ENCODE results near the gene CCT6A. TPM values are rescaled to one million over a fixed set of nuclear protein-coding genes. Genes with fewer than 3 reads are reported as not detected.
"Not testable (repeated sequence)": the region's sequence is repeated elsewhere in the genome, so short reads cannot be mapped to it uniquely, and the experiment has no call there.

The CCT6A gene
- total and polyA plus RNA-seq, 2 donors, result 135 to 198 TPM

DNA sequence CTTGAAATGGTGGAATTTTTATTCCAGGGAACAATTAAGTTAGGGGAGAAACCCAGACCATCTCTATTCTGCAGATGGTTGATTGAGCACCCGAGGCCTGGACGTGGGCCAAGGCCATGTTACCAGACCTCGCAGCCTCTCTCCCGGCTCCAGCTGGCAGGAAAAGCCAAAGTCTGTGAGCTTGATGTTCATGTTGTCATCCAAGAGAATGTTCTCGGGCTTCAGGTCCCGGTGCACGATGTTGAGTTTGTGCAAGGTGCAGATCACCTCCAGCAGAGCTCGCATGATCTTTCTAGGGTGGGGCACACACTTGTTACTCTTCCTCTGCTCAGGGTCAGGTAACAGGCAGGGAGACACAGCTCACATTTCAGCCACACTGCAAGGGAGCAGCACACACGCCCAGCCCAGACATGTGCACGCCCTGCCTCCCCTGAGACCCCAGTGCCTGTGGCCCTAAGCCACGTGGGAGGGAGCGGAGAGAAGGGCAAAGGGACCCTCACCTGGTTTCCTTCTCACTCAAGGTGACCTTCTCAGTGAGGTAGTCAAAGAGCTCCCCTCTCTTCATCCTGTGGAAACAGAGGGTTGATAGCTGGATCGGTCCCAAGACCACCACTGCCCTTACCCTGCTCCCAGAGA is 31.7 kb downstream of the CCT6A start:
- DNase-seq (ENCODE audit: low read depth in 6 of 9, low spot score in 9 of 9), result no peak
- 93% methylated on average over 13 of the region's 13 CpGs for WGBS
- peaks cover 37% of the 10 kb centered on the region in 2 donors for H3K36me3 ChIP-seq (ENCODE audit: control insufficient read depth in 2 of 2, insufficient read depth in 2 of 2, low read length in 1 of 2)

DNA sequence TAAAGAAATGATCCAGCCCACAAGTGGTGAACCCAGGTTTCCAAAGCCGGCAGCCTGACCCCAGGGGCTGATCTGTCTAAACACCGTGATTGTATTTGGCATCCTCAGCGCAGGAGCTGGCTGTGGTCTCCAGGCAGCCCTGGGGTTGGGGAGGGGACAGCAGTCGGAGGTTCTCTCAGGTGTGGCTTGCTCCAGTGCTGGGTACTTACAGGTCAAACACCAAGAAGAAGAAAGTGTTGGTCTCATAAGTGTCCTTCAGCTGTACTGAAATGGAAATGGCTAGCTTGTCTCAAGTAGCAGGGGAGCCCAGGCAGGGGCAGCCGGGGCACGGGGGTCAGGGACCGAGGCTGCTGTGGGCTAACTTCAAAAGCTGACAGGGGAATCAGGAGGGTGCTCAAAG is 35.2 kb downstream of the CCT6A start:
- 97% methylated on average over 7 of the region's 7 CpGs for WGBS
- Histone ChIP-seq H3K36me3 (ENCODE audit: control insufficient read depth in 2 of 2, insufficient read depth in 2 of 2, low read length in 1 of 2) (peaks cover 8 to 12% of the 10 kb centered on the region in 2 donors), H3K4me1 (ENCODE audit: control insufficient read depth in 2 of 2, insufficient read depth in 2 of 2, low read length in 2 of 2) (no peaks in the 10 kb centered on the region), H3K9me3 (ENCODE audit: control insufficient read depth in 2 of 2, insufficient read depth in 1 of 2, low read length in 1 of 2) (no peaks in the 10 kb centered on the region), H3K27me3 (ENCODE audit: control insufficient read depth in 2 of 2, insufficient read depth in 1 of 2, low read length in 1 of 2) (no peaks in the 10 kb centered on the region), H3K4me3 (ENCODE audit: low read length in 2 of 2) (no peak overlapping the region), H3K27ac (ENCODE audit: low read depth in 1 of 2, low read length in 1 of 2) (no peak overlapping the region)
- DNase-seq (ENCODE audit: low read depth in 6 of 9, low spot score in 9 of 9), result no peak

More for the DNA sequence above, 31.7 kb downstream of the CCT6A start:
- no peak overlapping the region for H3K27ac ChIP-seq (ENCODE audit: low read depth in 1 of 2, low read length in 1 of 2)
- no peak overlapping the region for H3K4me3 ChIP-seq (ENCODE audit: low read length in 2 of 2)
- H3K9me3 ChIP-seq (ENCODE audit: control insufficient read depth in 2 of 2, insufficient read depth in 1 of 2, low read length in 1 of 2), result no peaks in the 10 kb centered on the region
- H3K27me3 ChIP-seq (ENCODE audit: control insufficient read depth in 2 of 2, insufficient read depth in 1 of 2, low read length in 1 of 2), result no peaks in the 10 kb centered on the region
- H3K4me1 ChIP-seq (ENCODE audit: control insufficient read depth in 2 of 2, insufficient read depth in 2 of 2, low read length in 2 of 2), result peaks cover 0 to 4% of the 10 kb centered on the region in 2 donors

DNA sequence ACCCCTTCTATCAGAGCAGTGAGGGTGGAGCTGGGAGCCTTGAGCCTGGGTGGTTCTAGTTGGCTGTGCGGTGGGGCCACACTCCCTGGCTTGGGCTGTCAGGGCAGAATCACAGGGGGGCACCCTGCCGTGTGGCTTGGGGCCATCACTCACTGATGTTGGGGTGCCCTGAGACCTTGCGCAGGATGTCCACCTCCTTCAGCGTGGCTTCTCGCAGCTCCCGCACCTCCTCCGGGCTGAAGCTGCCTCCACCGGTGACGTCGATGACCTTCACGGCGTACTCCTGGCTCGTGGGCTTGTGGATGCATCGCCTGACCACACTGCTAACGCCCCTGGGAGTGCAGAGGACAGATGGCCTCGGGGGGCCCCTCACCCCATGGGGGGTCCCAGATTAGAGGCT is 35.9 kb downstream of the CCT6A start:
- no peak for DNase-seq (ENCODE audit: low read depth in 6 of 9, low spot score in 9 of 9)
- 97% methylated on average over 16 of the region's 16 CpGs for WGBS
- Histone ChIP-seq H3K4me3 (ENCODE audit: low read length in 2 of 2) (no peak overlapping the region), H3K36me3 (ENCODE audit: control insufficient read depth in 2 of 2, insufficient read depth in 2 of 2, low read length in 1 of 2) (peaks cover 6 to 8% of the 10 kb centered on the region in 2 donors), H3K27ac (ENCODE audit: low read depth in 1 of 2, low read length in 1 of 2) (no peak overlapping the region), H3K27me3 (ENCODE audit: control insufficient read depth in 2 of 2, insufficient read depth in 1 of 2, low read length in 1 of 2) (no peaks in the 10 kb centered on the region), H3K4me1 (ENCODE audit: control insufficient read depth in 2 of 2, insufficient read depth in 2 of 2, low read length in 2 of 2) (no peaks in the 10 kb centered on the region), H3K9me3 (ENCODE audit: control insufficient read depth in 2 of 2, insufficient read depth in 1 of 2, low read length in 1 of 2) (no peaks in the 10 kb centered on the region)

DNA sequence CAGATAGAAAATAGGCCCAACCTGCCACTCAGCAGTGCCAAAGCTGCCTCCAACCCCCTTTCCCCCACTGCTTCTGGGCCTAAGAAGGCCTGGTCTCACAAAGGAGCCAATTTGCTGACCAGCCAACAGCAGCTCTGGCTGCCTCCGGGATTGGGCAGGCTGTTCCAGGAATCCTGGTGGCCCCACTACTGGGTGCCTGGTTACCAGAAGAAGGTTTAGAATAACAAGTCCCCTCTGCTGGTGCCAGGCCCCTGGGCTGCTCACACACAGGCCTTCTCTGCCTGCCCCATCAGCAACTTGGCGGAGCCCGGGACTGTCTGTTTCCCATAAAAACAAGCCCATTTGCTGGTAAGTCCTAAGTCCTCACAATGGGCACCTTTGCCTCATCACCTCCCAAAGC is 40.0 kb downstream of the CCT6A start:
- peaks cover 2 to 6% of the 10 kb centered on the region in 2 donors for H3K36me3 ChIP-seq (ENCODE audit: control insufficient read depth in 2 of 2, insufficient read depth in 2 of 2, low read length in 1 of 2)
- H3K9me3 ChIP-seq (ENCODE audit: control insufficient read depth in 2 of 2, insufficient read depth in 1 of 2, low read length in 1 of 2), result no peaks in the 10 kb centered on the region
- WGBS, result 98% methylated on average over 3 of the region's 3 CpGs
- DNase-seq (ENCODE audit: low read depth in 6 of 9, low spot score in 9 of 9), result no peak
- H3K27ac ChIP-seq (ENCODE audit: low read depth in 1 of 2, low read length in 1 of 2), result no peak overlapping the region
- H3K4me3 ChIP-seq (ENCODE audit: low read length in 2 of 2), result no peak overlapping the region
- H3K4me1 ChIP-seq (ENCODE audit: control insufficient read depth in 2 of 2, insufficient read depth in 2 of 2, low read length in 2 of 2), result no peaks in the 10 kb centered on the region
- H3K27me3 ChIP-seq (ENCODE audit: control insufficient read depth in 2 of 2, insufficient read depth in 1 of 2, low read length in 1 of 2), result no peaks in the 10 kb centered on the region

DNA sequence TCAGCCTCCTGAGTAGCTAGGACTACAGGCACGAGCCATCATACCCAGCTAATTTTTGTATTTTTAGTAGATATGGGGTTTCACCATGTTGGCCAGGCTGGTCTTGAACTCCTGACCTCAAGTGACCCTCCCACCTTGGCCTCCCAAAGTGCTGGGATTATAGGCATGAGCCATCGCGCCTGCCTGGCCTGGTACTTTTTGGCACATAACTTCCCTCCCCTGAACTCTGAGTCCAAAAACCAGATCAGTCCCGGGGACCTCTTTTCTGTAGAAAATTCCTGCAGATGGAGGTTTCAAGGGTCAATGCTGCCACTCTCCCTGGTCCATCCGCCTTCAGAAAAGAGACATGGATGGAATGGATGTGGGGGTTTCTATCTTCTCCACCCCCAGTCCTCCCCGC is 40.8 kb downstream of the CCT6A start:
- H3K36me3 ChIP-seq (ENCODE audit: control insufficient read depth in 2 of 2, insufficient read depth in 2 of 2, low read length in 1 of 2); H3K27ac ChIP-seq (ENCODE audit: low read depth in 1 of 2, low read length in 1 of 2); H3K4me3 ChIP-seq (ENCODE audit: low read length in 2 of 2); DNase-seq (ENCODE audit: low read depth in 6 of 9, low spot score in 9 of 9); H3K27me3 ChIP-seq (ENCODE audit: control insufficient read depth in 2 of 2, insufficient read depth in 1 of 2, low read length in 1 of 2); H3K9me3 ChIP-seq (ENCODE audit: control insufficient read depth in 2 of 2, insufficient read depth in 1 of 2, low read length in 1 of 2); H3K4me1 ChIP-seq (ENCODE audit: control insufficient read depth in 2 of 2, insufficient read depth in 2 of 2, low read length in 2 of 2): not testable (repeated sequence)
- WGBS, result 95% methylated on average over 6 of the region's 6 CpGs

DNA sequence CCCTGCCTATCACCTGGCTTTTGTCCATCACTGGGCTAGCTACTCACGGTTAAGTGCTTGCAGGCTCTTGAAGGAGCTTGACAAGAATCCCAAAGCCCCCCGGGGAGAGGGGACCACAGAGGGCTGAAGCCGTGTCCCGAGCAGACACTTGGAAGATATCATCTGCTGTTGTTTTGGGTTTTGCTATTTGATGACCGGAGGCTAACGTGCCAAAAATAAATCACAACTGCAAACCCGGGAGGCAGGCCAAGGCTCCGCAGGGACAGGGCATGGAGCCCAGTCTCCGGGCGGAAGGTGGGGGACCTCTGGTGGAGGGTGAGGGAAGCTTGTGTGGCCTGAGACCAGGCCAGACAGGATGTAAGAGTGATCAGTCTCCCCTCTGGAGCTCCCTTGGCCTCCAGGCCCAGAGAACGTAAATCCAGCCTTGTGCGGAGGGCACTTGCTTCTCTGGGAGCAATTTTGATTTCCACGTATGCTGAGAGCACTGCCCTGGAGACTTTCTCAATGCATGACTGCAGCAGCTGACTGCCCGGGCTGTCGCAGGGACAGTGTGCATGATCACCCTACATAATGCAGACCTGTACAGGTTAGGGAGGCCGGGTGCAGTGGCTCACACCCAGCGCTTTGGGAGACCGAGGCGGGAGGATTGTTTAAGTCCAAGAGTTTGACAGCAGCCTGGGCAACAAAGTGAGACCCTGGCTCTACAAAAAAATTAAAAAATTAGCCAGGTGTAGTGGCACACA is 41.4 kb downstream of the CCT6A start, which contains the start of gene PHKG1:
Gene PHKG1, minus strand, starts transcription at position 164 of the 743 bp plus-strand sequence. CDS start 4,011 bp downstream, outside the sequence.
- H3K27me3 ChIP-seq (ENCODE audit: control insufficient read depth in 2 of 2, insufficient read depth in 1 of 2, low read length in 1 of 2), result no peaks in the 10 kb centered on the region
- H3K4me3 ChIP-seq (ENCODE audit: low read length in 2 of 2), result no peak within 1 kb of the TSS
- no peaks in the 10 kb centered on the region for H3K9me3 ChIP-seq (ENCODE audit: control insufficient read depth in 2 of 2, insufficient read depth in 1 of 2, low read length in 1 of 2)
- 88% methylated on average over 19 of the region's 19 CpGs for WGBS
- peaks cover 0 to 3% of the 10 kb centered on the region in 2 donors for H3K36me3 ChIP-seq (ENCODE audit: control insufficient read depth in 2 of 2, insufficient read depth in 2 of 2, low read length in 1 of 2)
- no peaks in the 10 kb centered on the region for H3K4me1 ChIP-seq (ENCODE audit: control insufficient read depth in 2 of 2, insufficient read depth in 2 of 2, low read length in 2 of 2)
- DNase-seq (ENCODE audit: low read depth in 6 of 9, low spot score in 9 of 9), result no peak
- no peak within 1 kb of the TSS for H3K27ac ChIP-seq (ENCODE audit: low read depth in 1 of 2, low read length in 1 of 2)

DNA sequence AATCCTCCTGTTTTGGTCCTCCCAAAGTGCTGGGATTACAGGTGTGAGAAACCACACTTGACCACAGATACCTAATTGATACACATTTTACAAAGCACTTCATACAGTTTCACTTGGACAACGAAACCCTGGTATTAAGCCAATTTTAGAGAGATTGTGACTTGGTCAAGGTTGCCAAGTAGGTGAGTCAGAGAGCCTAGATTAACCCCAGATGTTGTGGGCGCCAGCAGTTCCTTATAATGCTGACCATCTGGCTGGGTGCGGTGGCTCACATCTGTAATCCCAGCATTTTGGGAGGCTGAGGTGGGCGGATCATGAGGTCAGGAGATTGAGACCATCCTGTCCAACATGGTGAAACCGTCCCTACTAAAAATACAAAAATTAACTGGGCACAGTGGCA is 46.1 kb downstream of the CCT6A start:
- Histone ChIP-seq H3K9me3 (ENCODE audit: control insufficient read depth in 2 of 2, insufficient read depth in 1 of 2, low read length in 1 of 2) (no peaks in the 10 kb centered on the region), H3K27ac (ENCODE audit: low read depth in 1 of 2, low read length in 1 of 2) (no peak overlapping the region), H3K27me3 (ENCODE audit: control insufficient read depth in 2 of 2, insufficient read depth in 1 of 2, low read length in 1 of 2) (no peaks in the 10 kb centered on the region), H3K4me3 (ENCODE audit: low read length in 2 of 2) (no peak overlapping the region), H3K36me3 (ENCODE audit: control insufficient read depth in 2 of 2, insufficient read depth in 2 of 2, low read length in 1 of 2) (peaks cover 19 to 31% of the 10 kb centered on the region in 2 donors), H3K4me1 (ENCODE audit: control insufficient read depth in 2 of 2, insufficient read depth in 2 of 2, low read length in 2 of 2) (no peaks in the 10 kb centered on the region)
- DNase-seq (ENCODE audit: low read depth in 6 of 9, low spot score in 9 of 9), result no peak
- WGBS, result 97% methylated on average over 5 of the region's 5 CpGs

DNA sequence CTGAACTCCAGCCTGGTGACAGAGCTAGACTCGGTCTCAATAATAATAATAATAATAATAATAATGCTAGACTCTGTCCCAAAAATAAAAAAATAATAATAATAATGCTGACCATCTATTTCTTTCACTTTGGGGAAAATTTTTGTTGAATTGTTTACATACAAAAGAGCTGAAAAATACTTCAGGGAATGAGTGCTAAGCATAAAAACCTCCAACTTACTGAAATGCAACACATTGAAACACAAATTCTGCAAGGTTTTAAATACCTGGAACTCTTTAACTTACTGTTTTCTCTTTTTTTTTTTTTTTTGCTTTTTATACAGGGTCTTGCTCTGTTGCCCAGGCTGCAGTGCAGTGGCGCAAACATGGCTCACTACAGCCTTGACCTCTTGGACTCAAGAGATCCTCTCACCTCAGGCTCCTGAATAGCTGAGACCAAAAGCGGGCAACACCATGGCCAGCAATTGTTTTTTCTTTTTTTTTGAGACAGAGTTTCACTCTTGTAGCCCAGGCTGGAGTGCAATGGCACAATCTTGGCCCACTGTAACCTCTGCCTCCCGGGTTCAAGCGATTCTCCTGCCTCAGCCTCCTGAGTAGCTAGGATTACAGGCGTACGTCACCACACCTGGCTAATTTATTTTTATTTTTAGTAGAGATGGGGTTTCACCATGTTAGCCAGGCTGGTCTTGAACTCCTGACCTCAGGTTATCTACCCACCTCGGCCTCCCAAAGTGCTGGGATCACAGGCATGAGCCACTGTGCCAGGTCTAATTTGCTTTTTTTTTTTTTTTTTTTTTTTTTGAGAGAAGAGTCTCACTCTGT is 46.8 kb downstream of the CCT6A start:
- H3K4me1 ChIP-seq (ENCODE audit: control insufficient read depth in 2 of 2, insufficient read depth in 2 of 2, low read length in 2 of 2); DNase-seq (ENCODE audit: low read depth in 6 of 9, low spot score in 9 of 9); H3K27me3 ChIP-seq (ENCODE audit: control insufficient read depth in 2 of 2, insufficient read depth in 1 of 2, low read length in 1 of 2); H3K9me3 ChIP-seq (ENCODE audit: control insufficient read depth in 2 of 2, insufficient read depth in 1 of 2, low read length in 1 of 2); H3K4me3 ChIP-seq (ENCODE audit: low read length in 2 of 2); H3K27ac ChIP-seq (ENCODE audit: low read depth in 1 of 2, low read length in 1 of 2): not testable (repeated sequence)
- peaks cover 26 to 38% of the 10 kb centered on the region in 2 donors for H3K36me3 ChIP-seq (ENCODE audit: control insufficient read depth in 2 of 2, insufficient read depth in 2 of 2, low read length in 1 of 2)
- 96% methylated on average over 8 of the region's 8 CpGs for WGBS

DNA sequence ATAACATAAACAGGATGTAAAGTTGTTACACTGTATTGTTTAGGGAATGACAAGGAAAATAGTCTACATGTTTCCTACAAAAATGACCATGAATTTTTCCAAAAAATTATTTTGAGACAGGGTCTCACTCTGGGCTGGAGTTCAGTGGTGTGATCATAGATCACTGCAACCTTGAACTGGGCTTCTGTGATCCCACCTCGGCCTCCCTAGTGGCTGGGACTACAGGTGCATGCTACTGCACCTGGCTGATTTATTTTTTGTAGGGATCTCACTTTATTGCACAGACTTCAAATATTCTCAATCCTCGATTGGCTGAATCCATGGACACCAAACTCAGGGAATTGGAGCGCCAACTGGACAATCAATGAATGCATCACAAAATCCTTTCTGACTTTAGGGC is 48.1 kb downstream of the CCT6A start:
- H3K4me3 ChIP-seq (ENCODE audit: low read length in 2 of 2), result no peak overlapping the region
- H3K27ac ChIP-seq (ENCODE audit: low read depth in 1 of 2, low read length in 1 of 2), result no peak overlapping the region
- H3K9me3 ChIP-seq (ENCODE audit: control insufficient read depth in 2 of 2, insufficient read depth in 1 of 2, low read length in 1 of 2), result no peaks in the 10 kb centered on the region
- H3K36me3 ChIP-seq (ENCODE audit: control insufficient read depth in 2 of 2, insufficient read depth in 2 of 2, low read length in 1 of 2), result peaks cover 36 to 46% of the 10 kb centered on the region in 2 donors
- no peak for DNase-seq (ENCODE audit: low read depth in 6 of 9, low spot score in 9 of 9)
- no peaks in the 10 kb centered on the region for H3K27me3 ChIP-seq (ENCODE audit: control insufficient read depth in 2 of 2, insufficient read depth in 1 of 2, low read length in 1 of 2)
- WGBS, result 98% methylated on average over 3 of the region's 3 CpGs
- no peaks in the 10 kb centered on the region for H3K4me1 ChIP-seq (ENCODE audit: control insufficient read depth in 2 of 2, insufficient read depth in 2 of 2, low read length in 2 of 2)

Measured in thymus (tissue), 11 donors.